Panc1 (cell line): ENCODE data around the gene STOX2. TPM values are rescaled to one million over a fixed set of nuclear protein-coding genes. Genes with fewer than 3 reads are reported as not detected.

Source experiments
- ATAC-seq: fragments of 200-7000 bp; cut with Tn5 transposase; 2 replicates; pipeline ENCODE4 v1.9.1; 2020; ENCODE audit warnings: mild to moderate bottlenecking, moderate library complexity
- BruUV-seq: library from RNA; stranded (reverse); fragments of 400-500 nt; replicated peaks from 2 replicates; lab custom pipeline; 2021; lab: Mats Ljungman, UMichigan
- CTCF ChIA-PET: fragments of 300-600 bp; sonication (Branson Sonifier 250); formaldehyde crosslinking; loops from one replicate; lab custom pipeline; 2022; ENCODE audit warnings: antibody characterized with exemption; lab: Charles Lee
- POLR2A ChIA-PET: fragments of 300-600 bp; sonication (Branson Sonifier 250); formaldehyde crosslinking; loops from one replicate; lab custom pipeline; 2022; ENCODE audit warnings: antibody characterized with exemption; lab: Charles Lee
- DNase-seq: peaks from one replicate; pipeline ENCODE4 v3.0.0-alpha.2; 2010; ENCODE audit warnings: low read depth, low spot score
- H3K27ac ChIP-seq: 2 replicates; pipeline ENCODE4 v1.5.1; 2011; ENCODE audit warnings: mild to moderate bottlenecking, low read length, inconsistent platforms
- H3K27me3 ChIP-seq: fragments of 200-500 bp; sonication (Bioruptor generic); 2 replicates; pipeline ENCODE4 v1.6.0; 2014; ENCODE audit warnings: low read length, inconsistent platforms; ENCODE audit not compliant: control insufficient read depth, insufficient read depth
- H3K36me3 ChIP-seq: fragments of 200-500 bp; sonication (Bioruptor generic); 2 replicates; pipeline ENCODE4 v1.5.1; 2014; ENCODE audit warnings: inconsistent platforms, mild to moderate bottlenecking, low read length, moderate library complexity; ENCODE audit not compliant: control insufficient read depth, insufficient read depth
- H3K4me1 ChIP-seq: 2 replicates; pipeline ENCODE4 v1.5.1; 2011; ENCODE audit warnings: inconsistent platforms, mild to moderate bottlenecking, low read length, moderate library complexity; ENCODE audit not compliant: control insufficient read depth, insufficient read depth
- H3K4me3 ChIP-seq, 2 experiments: 2 replicates each; pipeline ENCODE4 v1.5.1; 2011 to 2012; ENCODE audit warnings: low read depth in 2 of 2, low read length in 2 of 2, mild to moderate bottlenecking in 2 of 2, inconsistent platforms in 1 of 2, moderate library complexity in 1 of 2
- H3K9me3 ChIP-seq: fragments of 200-500 bp; sonication (Bioruptor generic); 2 replicates; pipeline ENCODE4 v1.5.1; 2014; ENCODE audit warnings: low read depth, mild to moderate bottlenecking, inconsistent platforms, low read length, moderate library complexity; ENCODE audit not compliant: control insufficient read depth, insufficient read depth
- POLR2AphosphoS5 ChIP-seq: IDR thresholded peaks from 2 replicates; pipeline ENCODE4 v1.6.1; 2012; ENCODE audit warnings: mild to moderate bottlenecking, low read depth, low read length, moderate library complexity
- SIN3A ChIP-seq: IDR thresholded peaks from 2 replicates; pipeline ENCODE4 v1.6.1; 2012; ENCODE audit warnings: low read depth, mild to moderate bottlenecking, low read length, moderate library complexity, borderline replicate concordance; ENCODE audit not compliant: insufficient read depth
- TCF7L2 ChIP-seq: IDR thresholded peaks from 2 replicates; pipeline ENCODE4 v1.6.1; 2011; ENCODE audit warnings: mild to moderate bottlenecking, low read depth, low read length, inconsistent platforms
- in situ Hi-C: cut with HindIII; loops from 2 replicates; pipeline ENCODE4 v1.10.0; 2016; ENCODE audit warnings: low sequenced_read_pairs, low pct_unique_long_range_greater_than_20kb
- intact Hi-C: fragments of 100-400 bp; cut with micrococcal nuclease; formaldehyde crosslinking; loops from one replicate; pipeline ENCODE4 v1.10.0; 2022; ENCODE audit not compliant: unreplicated experiment
- total RNA-seq: library from RNA; stranded (reverse); gene quantifications from one replicate; pipeline ENCODE4 v1.2.1, GENCODE V29; 2021; ENCODE audit not compliant: unreplicated experiment
- TF ChIP-seq, protein P1 (sequence below), 2 experiments: IDR thresholded peaks; 2 replicates each; pipeline ENCODE4 v1.6.1; 2011 to 2012; ENCODE audit warnings: low read depth in 2 of 2, control low read depth in 1 of 2, low read length in 1 of 2, mild to moderate bottlenecking in 1 of 2, moderate library complexity in 1 of 2; ENCODE audit not compliant: insufficient read depth in 1 of 2
- TF ChIP-seq, protein P2 (sequence below): fragments of 450-650 bp; IDR thresholded peaks from 2 replicates; pipeline ENCODE4 v1.5.1; 2017; ENCODE audit warnings: mild to moderate bottlenecking

Gene STOX2
- total RNA-seq, 1 experiment from 2014 or later = 10.6 TPM

DNA sequence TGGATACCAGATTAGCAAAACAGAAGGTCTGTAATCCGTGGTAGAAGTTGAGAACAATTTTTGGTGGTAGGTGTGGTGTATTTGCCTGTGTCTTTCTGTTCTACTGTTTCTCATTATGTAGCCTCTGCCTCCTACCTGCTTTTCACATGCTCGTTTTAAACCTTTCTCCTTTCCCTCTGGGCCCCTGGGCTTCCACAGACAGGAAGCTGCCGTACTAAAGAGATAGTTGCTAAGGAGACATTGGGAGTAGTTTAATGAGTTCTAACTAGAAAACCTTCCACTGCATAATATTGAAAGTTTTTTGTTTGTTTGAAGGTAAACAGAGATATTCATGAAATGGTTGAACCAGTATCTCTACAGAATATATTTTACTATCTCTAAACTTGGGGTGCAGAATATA, 107.8 kb downstream of the STOX2 start:
- in situ Hi-C loops = no loop called here
- H3K9me3 ChIP-seq = no peaks in the 10 kb centered on the region
- H3K4me3 ChIP-seq = no peak overlapping the region
- no TSS peak for BruUV-seq
- no peak for DNase-seq
- H3K36me3 ChIP-seq = no peaks in the 10 kb centered on the region; the same call in 1 of the 2 replicates
- ATAC-seq = no peak
- POLR2A ChIA-PET = no interaction called here
- no peaks in the 10 kb centered on the region for H3K27me3 ChIP-seq
- no peak for TF ChIP-seq POLR2AphosphoS5
- TF ChIP-seq, protein P1, sequence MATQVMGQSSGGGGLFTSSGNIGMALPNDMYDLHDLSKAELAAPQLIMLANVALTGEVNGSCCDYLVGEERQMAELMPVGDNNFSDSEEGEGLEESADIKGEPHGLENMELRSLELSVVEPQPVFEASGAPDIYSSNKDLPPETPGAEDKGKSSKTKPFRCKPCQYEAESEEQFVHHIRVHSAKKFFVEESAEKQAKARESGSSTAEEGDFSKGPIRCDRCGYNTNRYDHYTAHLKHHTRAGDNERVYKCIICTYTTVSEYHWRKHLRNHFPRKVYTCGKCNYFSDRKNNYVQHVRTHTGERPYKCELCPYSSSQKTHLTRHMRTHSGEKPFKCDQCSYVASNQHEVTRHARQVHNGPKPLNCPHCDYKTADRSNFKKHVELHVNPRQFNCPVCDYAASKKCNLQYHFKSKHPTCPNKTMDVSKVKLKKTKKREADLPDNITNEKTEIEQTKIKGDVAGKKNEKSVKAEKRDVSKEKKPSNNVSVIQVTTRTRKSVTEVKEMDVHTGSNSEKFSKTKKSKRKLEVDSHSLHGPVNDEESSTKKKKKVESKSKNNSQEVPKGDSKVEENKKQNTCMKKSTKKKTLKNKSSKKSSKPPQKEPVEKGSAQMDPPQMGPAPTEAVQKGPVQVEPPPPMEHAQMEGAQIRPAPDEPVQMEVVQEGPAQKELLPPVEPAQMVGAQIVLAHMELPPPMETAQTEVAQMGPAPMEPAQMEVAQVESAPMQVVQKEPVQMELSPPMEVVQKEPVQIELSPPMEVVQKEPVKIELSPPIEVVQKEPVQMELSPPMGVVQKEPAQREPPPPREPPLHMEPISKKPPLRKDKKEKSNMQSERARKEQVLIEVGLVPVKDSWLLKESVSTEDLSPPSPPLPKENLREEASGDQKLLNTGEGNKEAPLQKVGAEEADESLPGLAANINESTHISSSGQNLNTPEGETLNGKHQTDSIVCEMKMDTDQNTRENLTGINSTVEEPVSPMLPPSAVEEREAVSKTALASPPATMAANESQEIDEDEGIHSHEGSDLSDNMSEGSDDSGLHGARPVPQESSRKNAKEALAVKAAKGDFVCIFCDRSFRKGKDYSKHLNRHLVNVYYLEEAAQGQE (IDR thresholded peaks at IDR 0.05; ENCODE audit: insufficient read depth in 1 of 2, low read depth in 2 of 2, low read length in 1 of 2) = no peak
- no peak for TF ChIP-seq SIN3A
- TF ChIP-seq TCF7L2 = no peak
- TF ChIP-seq, protein P2, sequence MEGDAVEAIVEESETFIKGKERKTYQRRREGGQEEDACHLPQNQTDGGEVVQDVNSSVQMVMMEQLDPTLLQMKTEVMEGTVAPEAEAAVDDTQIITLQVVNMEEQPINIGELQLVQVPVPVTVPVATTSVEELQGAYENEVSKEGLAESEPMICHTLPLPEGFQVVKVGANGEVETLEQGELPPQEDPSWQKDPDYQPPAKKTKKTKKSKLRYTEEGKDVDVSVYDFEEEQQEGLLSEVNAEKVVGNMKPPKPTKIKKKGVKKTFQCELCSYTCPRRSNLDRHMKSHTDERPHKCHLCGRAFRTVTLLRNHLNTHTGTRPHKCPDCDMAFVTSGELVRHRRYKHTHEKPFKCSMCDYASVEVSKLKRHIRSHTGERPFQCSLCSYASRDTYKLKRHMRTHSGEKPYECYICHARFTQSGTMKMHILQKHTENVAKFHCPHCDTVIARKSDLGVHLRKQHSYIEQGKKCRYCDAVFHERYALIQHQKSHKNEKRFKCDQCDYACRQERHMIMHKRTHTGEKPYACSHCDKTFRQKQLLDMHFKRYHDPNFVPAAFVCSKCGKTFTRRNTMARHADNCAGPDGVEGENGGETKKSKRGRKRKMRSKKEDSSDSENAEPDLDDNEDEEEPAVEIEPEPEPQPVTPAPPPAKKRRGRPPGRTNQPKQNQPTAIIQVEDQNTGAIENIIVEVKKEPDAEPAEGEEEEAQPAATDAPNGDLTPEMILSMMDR = no peak
- H3K4me1 ChIP-seq = no peaks in the 10 kb centered on the region
- intact Hi-C loops = no loop called here
- no peak overlapping the region for H3K27ac ChIP-seq
- CTCF ChIA-PET = no interaction called here

DNA sequence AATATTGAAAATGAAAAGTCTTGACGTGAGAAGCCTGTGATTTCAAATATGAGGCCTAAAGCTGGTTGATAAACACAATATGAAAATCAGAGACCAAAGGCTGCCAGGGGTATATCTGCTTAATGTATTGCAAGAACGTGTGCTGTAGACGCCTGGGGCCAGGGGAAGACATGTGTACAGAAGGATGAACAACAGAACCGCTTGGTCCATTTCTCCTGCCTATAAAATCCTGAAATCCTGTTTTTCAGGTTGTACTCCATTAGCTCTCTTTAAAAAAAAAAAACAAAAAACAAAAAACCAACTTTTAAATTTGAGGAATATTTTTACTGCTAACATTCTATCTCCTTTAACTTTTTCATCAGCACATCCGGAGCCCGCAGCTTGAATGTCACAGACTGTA, 109.2 kb downstream of the STOX2 start:
- ChIA-PET CTCF (no interaction called here), POLR2A (no interaction called here)

More for the DNA sequence above, 109.2 kb downstream of the STOX2 start:
- Histone ChIP-seq H3K9me3 (no peaks in the 10 kb centered on the region), H3K4me1 (no peaks in the 10 kb centered on the region), H3K27me3 (no peaks in the 10 kb centered on the region), H3K27ac (no peak overlapping the region), H3K36me3 (no peaks in the 10 kb centered on the region), H3K4me3 (no peak overlapping the region)
- intact Hi-C loops = no loop called here
- TF ChIP-seq, protein P1 (IDR thresholded peaks at IDR 0.05; ENCODE audit: insufficient read depth in 1 of 2, low read depth in 2 of 2, low read length in 1 of 2) = no peak
- TF ChIP-seq, protein P2 = no peak
- no peak for TF ChIP-seq SIN3A
- no peak for TF ChIP-seq TCF7L2
- TF ChIP-seq POLR2AphosphoS5 = no peak
- no peak for DNase-seq
- BruUV-seq = no TSS peak
- ATAC-seq = no peak
- in situ Hi-C loops = no loop called here
